Tibial artery (tissue), 4 donors: ENCODE measurements around the gene FUT2.
"Not testable (repeated sequence)": the region's sequence is repeated elsewhere in the genome, so short reads cannot be mapped to it uniquely, and the experiment has no call there.

ENCODE experiments used
- DNase-seq, 2 donors: peaks; one replicate each; pipeline ENCODE4 v3.0.0-alpha.2; 2019
- H3K27ac ChIP-seq, 2 donors: fragments of 200-600 bp; sonication (generic) in 1 of 2; 1 replicate in 1 of 2; 2 replicates in 1 of 2; pipeline ENCODE4 v1.5.1; 2018 to 2019; ENCODE audit warnings: mild to moderate bottlenecking in 1 of 2
- H3K27me3 ChIP-seq, 2 donors: fragments of 200-600 bp; sonication (generic) in 1 of 2; one replicate each; pipeline versions ENCODE4 v1.5.1 to v1.6.0; 2016 to 2019
- H3K36me3 ChIP-seq, 3 donors: fragments of 200-600 bp; sonication (generic) in 2 of 3; one replicate each; pipeline ENCODE4 v1.5.1; 2016 to 2019; ENCODE audit warnings: mild to moderate bottlenecking in 2 of 3
- H3K4me1 ChIP-seq, 4 donors: fragments of 200-600 bp; sonication (generic) in 2 of 4; 1 replicate in 3 of 4; 2 replicates in 1 of 4; pipeline ENCODE4 v1.5.1; 2016 to 2019
- H3K4me3 ChIP-seq, 2 donors: fragments of 200-600 bp; sonication (generic) in 1 of 2; 1 replicate in 1 of 2; 2 replicates in 1 of 2; pipeline ENCODE4 v1.5.1; 2018 to 2019; ENCODE audit warnings: mild to moderate bottlenecking in 2 of 2
- H3K9me3 ChIP-seq, 3 donors: fragments of 200-600 bp; sonication (generic) in 1 of 3; one replicate each; pipeline ENCODE4 v1.5.1; 2016 to 2019
- intact Hi-C: fragments of 100-400 bp; cut with DNase I; formaldehyde crosslinking; loops from one replicate; pipeline ENCODE4 v1.15.0; 2023; ENCODE audit warnings: low total_unique reads
- TF ChIP-seq, protein P1 (sequence below), 2 experiments: fragments of 200-600 bp in 1 of 2; fragments of 450-650 bp in 1 of 2; IDR thresholded peaks; one replicate each; pipeline ENCODE4 v1.5.1; 2017 to 2019; ENCODE audit warnings: antibody characterized with exemption in 2 of 2, mild to moderate bottlenecking in 1 of 2, moderate library complexity in 1 of 2

The FUT2 gene

DNA sequence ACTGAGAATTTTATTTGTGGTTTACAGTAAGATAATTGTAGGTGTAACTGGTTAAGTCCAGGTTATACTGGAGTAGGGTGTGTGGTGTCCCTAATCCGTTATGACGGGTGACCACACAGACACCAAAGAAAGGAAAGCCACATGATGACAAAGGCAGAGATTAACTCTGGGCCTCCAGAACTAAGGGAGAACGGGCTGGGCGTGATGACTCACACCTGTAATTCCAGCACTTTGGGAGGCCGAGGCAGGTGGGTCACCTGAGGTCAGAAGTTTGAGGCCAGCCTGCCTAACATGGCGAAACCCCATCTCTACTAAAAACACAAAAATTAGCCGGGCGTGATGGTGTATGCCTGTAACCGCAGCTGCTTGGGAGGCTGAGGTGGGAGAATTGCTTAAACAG lies 10.2 kb upstream of the FUT2 start:
- no peaks in the 10 kb centered on the region for H3K27me3 ChIP-seq
- TF ChIP-seq, protein P1, sequence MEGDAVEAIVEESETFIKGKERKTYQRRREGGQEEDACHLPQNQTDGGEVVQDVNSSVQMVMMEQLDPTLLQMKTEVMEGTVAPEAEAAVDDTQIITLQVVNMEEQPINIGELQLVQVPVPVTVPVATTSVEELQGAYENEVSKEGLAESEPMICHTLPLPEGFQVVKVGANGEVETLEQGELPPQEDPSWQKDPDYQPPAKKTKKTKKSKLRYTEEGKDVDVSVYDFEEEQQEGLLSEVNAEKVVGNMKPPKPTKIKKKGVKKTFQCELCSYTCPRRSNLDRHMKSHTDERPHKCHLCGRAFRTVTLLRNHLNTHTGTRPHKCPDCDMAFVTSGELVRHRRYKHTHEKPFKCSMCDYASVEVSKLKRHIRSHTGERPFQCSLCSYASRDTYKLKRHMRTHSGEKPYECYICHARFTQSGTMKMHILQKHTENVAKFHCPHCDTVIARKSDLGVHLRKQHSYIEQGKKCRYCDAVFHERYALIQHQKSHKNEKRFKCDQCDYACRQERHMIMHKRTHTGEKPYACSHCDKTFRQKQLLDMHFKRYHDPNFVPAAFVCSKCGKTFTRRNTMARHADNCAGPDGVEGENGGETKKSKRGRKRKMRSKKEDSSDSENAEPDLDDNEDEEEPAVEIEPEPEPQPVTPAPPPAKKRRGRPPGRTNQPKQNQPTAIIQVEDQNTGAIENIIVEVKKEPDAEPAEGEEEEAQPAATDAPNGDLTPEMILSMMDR (IDR thresholded peaks at IDR 0.05) = no peak
- DNase-seq = no peak
- no peak overlapping the region for H3K27ac ChIP-seq
- intact Hi-C loops = no loop called here
- H3K9me3 ChIP-seq = no peaks in the 10 kb centered on the region
- H3K4me3 ChIP-seq = no peak overlapping the region
- H3K4me1 ChIP-seq = no peaks in the 10 kb centered on the region
- no peaks in the 10 kb centered on the region for H3K36me3 ChIP-seq

DNA sequence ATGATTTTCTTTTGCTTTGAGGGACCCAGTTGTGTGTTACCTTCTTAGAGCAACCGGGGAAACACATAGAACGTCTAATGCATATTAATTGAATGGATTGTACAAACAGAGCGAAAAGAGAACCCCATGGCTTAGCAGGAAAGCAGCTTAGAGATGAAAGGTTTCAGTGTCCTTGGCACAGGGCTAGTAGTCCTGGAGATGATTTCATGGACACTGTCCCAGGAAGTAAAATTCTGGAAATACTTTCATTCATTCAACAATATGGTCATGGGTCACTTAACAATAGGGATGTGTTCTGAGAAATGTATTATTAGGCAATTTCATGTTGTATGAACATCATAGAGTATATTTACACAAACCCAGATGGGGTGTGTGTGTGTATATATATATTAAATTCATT lies 9.7 kb upstream of the FUT2 start:
- H3K27me3 ChIP-seq = no peaks in the 10 kb centered on the region
- H3K36me3 ChIP-seq = no peaks in the 10 kb centered on the region
- H3K9me3 ChIP-seq = no peaks in the 10 kb centered on the region
- H3K27ac ChIP-seq = no peak overlapping the region
- H3K4me3 ChIP-seq = no peak overlapping the region
- no peaks in the 10 kb centered on the region for H3K4me1 ChIP-seq
- DNase-seq = no peak
- TF ChIP-seq, protein P1 (IDR thresholded peaks at IDR 0.05) = no peak
- intact Hi-C loops = no loop called here

DNA sequence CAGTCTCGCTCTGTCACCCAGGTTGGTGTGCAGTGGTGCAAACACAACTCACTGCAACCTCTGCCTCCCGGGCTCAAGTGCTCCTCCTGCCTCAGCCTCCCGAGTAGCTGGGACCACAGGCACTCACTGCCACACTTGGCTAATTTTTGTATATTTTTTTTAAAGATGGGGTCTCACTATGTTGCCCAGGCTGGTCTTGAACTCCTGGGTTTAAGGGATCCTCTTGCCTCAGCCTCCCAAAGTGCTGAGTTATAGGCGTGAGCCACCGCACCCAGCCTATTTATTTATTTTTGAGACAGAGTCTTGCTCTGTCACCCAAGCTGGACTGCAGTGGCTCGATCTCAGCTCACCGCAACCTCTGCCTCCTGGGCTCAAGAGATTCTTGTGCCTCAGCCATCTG lies 9.1 kb upstream of the FUT2 start:
- intact Hi-C loops, H3K4me3 ChIP-seq, H3K4me1 ChIP-seq, H3K36me3 ChIP-seq, DNase-seq, H3K9me3 ChIP-seq, H3K27ac ChIP-seq, H3K27me3 ChIP-seq: not testable (repeated sequence)

DNA sequence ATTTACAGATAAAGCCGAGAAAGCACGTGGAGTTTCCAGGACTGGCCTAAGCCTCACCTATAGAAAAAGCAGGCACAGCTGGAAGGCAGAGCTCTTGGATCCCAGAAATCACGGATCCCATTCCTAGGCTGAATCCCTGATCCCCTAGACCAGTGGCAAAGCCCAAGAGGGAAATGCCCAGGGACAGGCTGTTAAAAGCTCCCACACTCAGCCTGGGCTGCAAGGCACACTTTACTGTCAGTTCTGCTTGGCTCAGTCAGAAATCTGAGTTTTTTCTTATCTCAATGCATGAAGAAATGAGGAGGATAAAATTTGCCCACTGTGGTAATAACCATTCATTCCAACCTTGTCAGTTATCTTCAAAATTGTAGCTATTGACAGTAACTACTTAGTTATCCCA lies 8.0 kb upstream of the FUT2 start:
- no peak overlapping the region for H3K4me3 ChIP-seq
- H3K27me3 ChIP-seq = no peaks in the 10 kb centered on the region
- no peak overlapping the region for H3K27ac ChIP-seq
- TF ChIP-seq, protein P1 (IDR thresholded peaks at IDR 0.05) = no peak
- H3K9me3 ChIP-seq = no peaks in the 10 kb centered on the region
- intact Hi-C loops = no loop called here
- no peak for DNase-seq
- no peaks in the 10 kb centered on the region for H3K4me1 ChIP-seq
- no peaks in the 10 kb centered on the region for H3K36me3 ChIP-seq

DNA sequence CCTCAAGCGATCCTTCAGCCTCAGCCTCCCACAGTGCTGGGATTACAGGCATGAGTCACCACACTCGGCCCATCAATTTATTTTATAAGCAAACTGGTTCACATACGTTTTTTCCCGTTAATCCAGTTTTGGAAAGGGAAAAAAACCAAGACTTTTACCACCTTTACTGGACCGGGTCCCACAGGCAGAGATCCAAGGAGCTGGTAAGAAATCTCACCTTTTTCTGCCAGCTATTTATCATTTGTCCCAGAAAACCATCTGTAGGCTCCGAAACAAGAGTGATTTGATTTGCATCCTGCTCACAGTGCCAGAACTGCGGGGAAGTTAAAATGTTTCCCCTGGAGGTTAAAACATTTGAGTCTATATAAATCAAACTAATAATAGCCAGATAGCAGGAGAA lies 6.3 kb upstream of the FUT2 start:
- H3K36me3 ChIP-seq = no peaks in the 10 kb centered on the region
- TF ChIP-seq, protein P1 (IDR thresholded peaks at IDR 0.05) = no peak
- H3K27ac ChIP-seq = no peak overlapping the region
- no peak overlapping the region for H3K4me3 ChIP-seq
- no peak for DNase-seq
- no peaks in the 10 kb centered on the region for H3K9me3 ChIP-seq
- no peaks in the 10 kb centered on the region for H3K4me1 ChIP-seq
- intact Hi-C loops = no loop called here
- no peaks in the 10 kb centered on the region for H3K27me3 ChIP-seq

DNA sequence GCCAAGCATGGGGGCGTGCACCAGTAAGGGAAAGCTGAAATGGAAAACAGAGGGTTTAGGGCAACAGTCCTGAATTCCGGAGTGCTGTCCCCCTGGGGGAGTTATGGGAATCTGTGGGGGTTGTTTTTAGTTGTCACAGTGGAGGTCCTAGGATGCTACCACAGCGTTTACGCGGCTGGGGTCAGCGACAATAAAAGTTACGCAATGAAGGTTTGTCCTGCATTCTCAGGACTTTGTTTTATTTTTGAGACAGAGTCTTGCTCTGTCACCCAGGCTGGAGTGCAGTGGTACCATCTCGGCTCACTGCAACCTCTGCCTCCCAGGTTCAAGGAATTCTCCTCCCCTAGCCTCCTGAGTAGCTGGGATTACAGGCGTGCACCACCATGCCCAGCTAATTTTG lies 2.1 kb upstream of the FUT2 start:
- H3K27ac ChIP-seq, H3K9me3 ChIP-seq, intact Hi-C loops, H3K4me3 ChIP-seq, DNase-seq, H3K36me3 ChIP-seq: not testable (repeated sequence)
- Histone ChIP-seq H3K27me3 (peaks cover 0 to 28% of the 10 kb centered on the region in 2 donors), H3K4me1 (peaks cover 0 to 10% (median 2%) of the 10 kb centered on the region in 4 donors)

DNA sequence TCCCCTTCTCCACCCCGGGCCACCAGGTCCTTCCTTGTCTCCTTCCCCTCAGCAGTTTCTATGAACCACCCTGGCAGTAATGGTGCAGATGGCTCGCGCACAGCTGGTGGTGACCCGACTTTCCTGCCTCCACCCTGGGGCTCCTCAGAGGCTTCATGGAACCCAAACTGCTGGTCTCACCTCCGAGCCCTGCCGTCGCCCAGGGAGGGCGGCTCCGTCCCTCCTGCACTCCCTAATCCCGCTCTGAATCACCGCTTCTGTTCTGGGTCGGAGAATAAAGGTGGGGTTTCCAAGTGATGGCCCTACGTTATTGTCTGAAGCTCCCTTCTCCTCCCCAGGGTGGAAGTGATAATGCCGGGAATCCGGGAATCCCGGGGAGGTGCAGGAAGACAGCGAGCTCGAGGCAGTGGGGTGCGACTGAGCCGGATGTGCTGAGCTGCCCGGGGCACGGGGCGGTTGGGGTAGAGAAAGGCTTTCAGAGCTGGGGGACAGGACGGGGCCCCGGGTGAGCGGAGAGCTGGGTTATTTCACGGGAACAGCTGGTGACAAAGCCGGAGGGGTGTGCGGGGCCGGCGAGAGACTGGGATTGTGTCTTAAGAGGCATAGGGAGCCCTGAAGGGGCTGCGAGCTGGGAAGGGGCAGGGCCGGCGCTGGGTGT lies 711 bp downstream of the FUT2 start:
- H3K27me3 ChIP-seq = peaks cover 0 to 28% of the 10 kb centered on the region in 2 donors
- intact Hi-C loops = loop anchor here (2.0 kb wide), 1 partner anchor 74 kb away; no protein-coding TSS in a partner anchor
- peaks cover 0 to 7% (median 0%) of the 10 kb centered on the region in 3 donors for H3K36me3 ChIP-seq
- H3K9me3 ChIP-seq = no peaks in the 10 kb centered on the region
- DNase-seq = no peak
- TF ChIP-seq, protein P1 (IDR thresholded peaks at IDR 0.05) = no peak
- H3K4me3 ChIP-seq = no peak overlapping the region
- peaks cover 0 to 10% (median 2%) of the 10 kb centered on the region in 4 donors for H3K4me1 ChIP-seq
- no peak overlapping the region for H3K27ac ChIP-seq
